GM18517 (cell line): Measurements from ENCODE around the gene KLHL36.
"Not testable (repeated sequence)": the region's sequence is repeated elsewhere in the genome, so short reads cannot be mapped to it uniquely, and the experiment has no call there.

Experiments
- ATAC-seq: cut with Tn5 transposase; IDR thresholded peaks from one replicate; pipeline ENCODE4 v1.9.1; 2021; ENCODE audit warnings: mild to moderate bottlenecking, moderate library complexity; ENCODE audit not compliant: unreplicated experiment

Gene KLHL36

GRCh38 chr16:84667600-84668309 is 19.4 kb downstream of the KLHL36 start:
- no peak for ATAC-seq

GRCh38 chr16:84670063-84670462 is 21.8 kb downstream of the KLHL36 start:
- ATAC-seq: no peak

- no peak for ATAC-seq
These were observed 24.2 kb downstream of the KLHL36 start for GRCh38 chr16:84672276-84673202.

GRCh38 chr16:84673203-84673535 is 24.9 kb downstream of the KLHL36 start:
- ATAC-seq: no peak

GRCh38 chr16:84673561-84673960 is 25.2 kb downstream of the KLHL36 start:
- no peak for ATAC-seq

GRCh38 chr16:84675423-84675822 is 27.1 kb downstream of the KLHL36 start:
- no peak for ATAC-seq

- ATAC-seq: no peak
These were observed 27.6 kb downstream of the KLHL36 start for GRCh38 chr16:84675884-84676283.

GRCh38 chr16:84677017-84677803 is 28.9 kb downstream of the KLHL36 start:
- no peak for ATAC-seq

GRCh38 chr16:84677849-84678248 is 29.5 kb downstream of the KLHL36 start:
- no peak for ATAC-seq

GRCh38 chr16:84678541-84678940 is 30.2 kb downstream of the KLHL36 start:
- no peak for ATAC-seq

- no peak for ATAC-seq
These were observed 32.0 kb downstream of the KLHL36 start for GRCh38 chr16:84680165-84680842.

GRCh38 chr16:84680843-84681629 is 32.7 kb downstream of the KLHL36 start:
- ATAC-seq: no peak

- ATAC-seq: no peak
These were observed 35.6 kb downstream of the KLHL36 start for GRCh38 chr16:84683691-84684591.

- ATAC-seq: no peak
These were observed 36.3 kb downstream of the KLHL36 start for GRCh38 chr16:84684592-84684965.

GRCh38 chr16:84685210-84685609 is 36.9 kb downstream of the KLHL36 start:
- ATAC-seq: no peak

GRCh38 chr16:84686707-84687298 is 38.5 kb downstream of the KLHL36 start:
- ATAC-seq: no peak

- no peak for ATAC-seq
These were observed 39.4 kb downstream of the KLHL36 start for GRCh38 chr16:84687715-84688114.

GRCh38 chr16:84688163-84688562 is 39.9 kb downstream of the KLHL36 start:
- not testable (repeated sequence) for ATAC-seq

- ATAC-seq: no peak
These were observed 40.8 kb downstream of the KLHL36 start for GRCh38 chr16:84689111-84689510.
